ENCODE data around the gene ITGA5.

Gene ITGA5

GRCh38 chr12:54386403-54387113, 32.5 kb downstream of the ITGA5 start:
- DNase-seq = no peak

- no peak for DNase-seq
Measured at GRCh38 chr12:54385251-54385914, 33.7 kb downstream of the ITGA5 start.

DNA sequence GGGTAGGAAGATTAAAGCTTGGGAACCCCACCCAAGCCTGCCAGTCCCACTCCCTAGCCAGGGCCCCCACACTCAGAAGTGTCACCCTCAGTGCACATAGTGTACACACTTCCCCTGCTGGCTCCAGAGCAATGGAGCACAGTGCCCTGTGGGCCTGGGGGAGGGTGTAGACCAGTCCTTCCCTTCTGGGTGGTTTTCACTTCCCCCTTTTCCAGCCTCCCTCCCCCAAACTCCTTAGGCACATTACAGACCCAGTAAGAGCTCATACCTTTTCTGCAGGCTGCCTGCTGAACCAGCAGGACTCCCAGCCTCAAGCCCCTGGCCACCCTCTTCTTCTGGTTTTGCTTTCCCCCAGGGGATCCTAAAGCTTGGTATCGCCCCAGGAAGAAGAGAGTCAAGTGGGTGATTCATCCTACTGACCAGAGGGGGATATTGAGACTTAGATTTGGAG, 34.5 kb downstream of the ITGA5 start, which contains the start of gene ZNF385A:
Gene ZNF385A, minus strand, starts transcription at position 143 of the 451 bp plus-strand sequence. CDS start 219 bp downstream, outside the sequence.
- peak; percentile 94 for DNase-seq

GRCh38 chr12:54383041-54383609, 35.9 kb downstream of the ITGA5 start:
- peak; percentile 78 for DNase-seq

- no peak for DNase-seq
Measured at GRCh38 chr12:54381136-54381535, 37.9 kb downstream of the ITGA5 start.

DNA sequence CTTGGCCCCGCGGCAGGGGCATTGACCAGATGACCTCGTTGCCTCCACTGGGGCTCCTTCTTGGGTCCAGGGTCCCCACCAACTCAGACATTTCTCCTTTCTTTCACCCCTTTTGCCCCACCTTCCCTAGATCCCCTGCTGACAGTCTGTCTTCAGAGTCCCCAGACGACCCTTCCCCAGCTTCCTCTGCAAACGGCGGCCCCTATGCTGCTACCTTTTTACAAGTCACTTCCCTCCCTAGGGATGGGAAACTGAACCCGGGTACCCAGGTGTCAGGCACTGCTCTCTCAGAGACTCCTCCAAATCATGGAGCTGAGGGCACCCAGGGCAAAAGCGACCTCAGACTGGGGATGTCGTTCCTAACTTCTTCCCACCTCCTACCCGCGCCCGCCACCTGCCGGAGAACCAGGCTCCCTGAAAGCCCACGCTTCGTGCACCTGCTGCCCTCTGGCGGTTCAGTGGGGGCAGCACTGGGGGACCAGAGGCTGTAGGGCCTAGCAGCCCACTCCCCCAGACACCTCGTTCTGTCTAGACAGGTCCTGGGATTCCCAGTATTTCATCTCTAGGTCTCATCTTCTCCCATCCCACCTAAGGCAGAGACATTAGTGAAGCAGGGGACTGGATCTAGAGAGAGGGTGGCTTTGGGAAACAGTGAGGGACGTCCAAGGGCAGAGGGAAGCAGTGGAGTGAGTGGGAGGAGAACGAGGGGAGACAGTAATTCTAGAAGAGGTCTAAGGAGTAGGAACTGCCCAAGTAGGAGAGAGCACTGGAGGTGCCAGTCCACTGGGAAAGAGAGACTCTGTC, 39.5 kb downstream of the ITGA5 start:
- DNase-seq = no peak

DNA sequence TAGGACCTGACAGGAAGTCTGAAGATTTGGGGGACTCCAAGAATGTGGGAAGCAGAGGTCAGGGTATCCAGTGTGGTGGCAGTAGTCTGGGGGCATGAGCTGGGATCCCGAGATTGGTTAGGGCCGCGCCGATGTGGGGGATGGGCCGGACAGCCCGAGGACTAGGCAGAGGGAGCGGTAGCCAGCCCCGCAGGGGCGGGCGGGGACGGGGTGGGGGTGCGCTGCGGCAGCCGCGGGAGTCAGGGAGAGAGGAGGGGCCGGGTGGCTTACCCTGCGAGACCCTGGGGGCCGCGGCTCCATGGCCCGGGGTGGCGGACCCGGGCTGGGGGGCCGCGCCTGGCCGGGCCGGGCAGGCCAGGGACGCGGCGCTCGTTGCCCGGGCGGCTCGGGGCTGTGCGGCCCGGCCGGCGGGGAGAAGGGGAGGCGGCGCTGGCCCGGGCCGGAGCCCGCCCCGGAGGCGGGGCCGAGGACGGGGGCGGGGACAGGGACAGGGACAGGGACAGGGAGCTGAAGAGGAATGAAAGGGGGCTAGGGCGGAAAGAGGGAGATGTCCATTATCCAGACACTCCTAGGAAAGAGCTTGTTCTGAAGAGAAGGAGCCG, 40.2 kb downstream of the ITGA5 start:
- no peak for DNase-seq

- no peak for DNase-seq
Measured at GRCh38 chr12:54377797-54378515, 41.1 kb downstream of the ITGA5 start.

GRCh38 chr12:54377007-54377406, 42.1 kb downstream of the ITGA5 start:
- no peak for DNase-seq

- DNase-seq = no peak
Measured at GRCh38 chr12:54376596-54376995, 42.5 kb downstream of the ITGA5 start.

DNA sequence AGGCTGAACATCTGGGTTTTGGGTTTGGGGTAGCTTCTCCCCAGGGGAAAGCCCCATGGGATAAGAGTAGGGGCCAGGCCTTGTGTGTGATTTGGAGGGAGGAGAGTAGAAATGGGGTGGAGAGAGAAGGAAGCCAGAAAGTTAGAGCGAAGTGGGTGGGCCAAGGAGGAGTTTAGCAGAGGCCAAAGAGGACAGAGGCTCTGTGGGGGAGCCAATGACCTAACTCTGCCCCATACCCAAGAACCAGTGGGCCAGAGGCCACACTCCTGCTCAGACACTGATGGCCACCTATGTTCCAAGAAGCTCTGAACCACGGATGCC, 43.8 kb downstream of the ITGA5 start:
- DNase-seq = no peak

DNA sequence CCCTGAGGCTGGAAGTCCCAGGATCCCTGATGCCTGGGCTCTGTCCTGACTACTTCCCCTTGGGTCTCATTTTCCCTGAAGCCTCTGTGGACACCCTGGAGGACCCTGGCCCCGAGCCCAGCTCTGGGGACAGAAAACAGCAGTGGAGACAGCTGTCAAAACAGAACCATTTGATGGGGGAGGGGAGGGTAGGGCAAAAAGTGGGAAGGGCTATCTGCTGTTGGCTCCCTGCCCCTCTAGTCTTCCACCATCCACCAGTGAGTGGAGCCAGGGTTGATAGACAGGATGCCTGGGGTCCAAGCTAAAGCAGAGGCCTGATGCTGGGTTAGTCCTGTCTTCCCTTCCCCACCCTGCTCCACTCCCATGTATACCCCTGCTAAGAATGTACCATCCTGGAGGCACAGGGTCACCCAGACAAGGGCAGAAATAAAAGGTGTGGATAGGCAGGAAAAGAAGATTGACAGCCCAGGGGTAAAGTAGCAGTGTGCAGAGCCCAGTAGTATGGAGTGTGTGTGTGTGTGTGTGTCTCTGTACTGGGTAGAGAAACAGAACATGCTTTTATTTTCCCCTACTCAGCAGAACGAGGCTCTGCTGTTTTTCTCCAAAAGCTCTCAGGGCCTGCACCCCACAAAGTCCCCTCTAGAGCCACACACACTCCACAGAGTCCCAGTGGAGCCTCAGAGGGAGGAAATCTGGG, 44.4 kb downstream of the ITGA5 start:
- no peak for DNase-seq

DNA sequence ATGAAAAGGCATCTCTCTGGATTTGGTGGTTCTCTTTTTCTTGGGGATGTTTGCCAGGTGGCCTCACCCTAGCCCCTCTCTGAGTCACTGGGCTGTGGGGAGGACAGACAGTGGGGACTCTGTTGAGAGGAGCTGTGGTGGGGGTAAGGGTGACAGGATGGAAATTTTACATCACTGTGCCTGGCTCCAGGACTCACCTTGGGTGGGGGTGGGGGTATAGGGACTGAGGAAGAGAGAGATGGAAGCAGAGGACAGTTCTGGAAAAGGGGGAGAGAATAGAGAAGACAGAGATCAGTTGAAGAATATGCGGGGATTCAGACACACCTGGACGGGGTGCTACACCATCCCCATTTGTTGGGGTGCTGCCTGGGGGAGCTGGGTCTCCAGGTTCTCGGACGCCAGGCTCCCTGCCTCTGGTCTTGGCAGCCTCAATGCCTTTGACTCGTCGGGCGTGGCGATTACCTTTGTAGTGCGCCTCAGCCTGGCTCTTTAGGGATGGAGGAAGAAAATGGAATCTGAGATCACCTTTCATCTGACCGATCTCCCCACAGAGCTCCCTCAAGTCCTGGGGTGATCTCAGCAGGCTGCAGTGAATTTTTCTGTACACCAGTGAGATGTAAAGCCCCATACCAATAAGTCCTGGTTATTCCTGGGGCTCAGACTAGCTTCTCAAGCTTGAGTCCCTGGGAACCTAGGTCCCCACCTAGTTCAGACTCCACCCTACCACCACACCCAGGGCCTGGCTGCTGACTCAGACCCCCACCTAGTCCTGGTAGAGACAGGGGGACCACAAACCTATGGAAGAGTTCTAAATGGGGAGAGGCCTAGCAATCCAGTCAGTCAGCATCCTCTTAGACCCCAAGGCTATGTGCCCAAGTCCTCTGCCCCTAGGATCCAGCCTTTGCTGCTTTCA, 45.2 kb downstream of the ITGA5 start:
- no peak for DNase-seq

DNA sequence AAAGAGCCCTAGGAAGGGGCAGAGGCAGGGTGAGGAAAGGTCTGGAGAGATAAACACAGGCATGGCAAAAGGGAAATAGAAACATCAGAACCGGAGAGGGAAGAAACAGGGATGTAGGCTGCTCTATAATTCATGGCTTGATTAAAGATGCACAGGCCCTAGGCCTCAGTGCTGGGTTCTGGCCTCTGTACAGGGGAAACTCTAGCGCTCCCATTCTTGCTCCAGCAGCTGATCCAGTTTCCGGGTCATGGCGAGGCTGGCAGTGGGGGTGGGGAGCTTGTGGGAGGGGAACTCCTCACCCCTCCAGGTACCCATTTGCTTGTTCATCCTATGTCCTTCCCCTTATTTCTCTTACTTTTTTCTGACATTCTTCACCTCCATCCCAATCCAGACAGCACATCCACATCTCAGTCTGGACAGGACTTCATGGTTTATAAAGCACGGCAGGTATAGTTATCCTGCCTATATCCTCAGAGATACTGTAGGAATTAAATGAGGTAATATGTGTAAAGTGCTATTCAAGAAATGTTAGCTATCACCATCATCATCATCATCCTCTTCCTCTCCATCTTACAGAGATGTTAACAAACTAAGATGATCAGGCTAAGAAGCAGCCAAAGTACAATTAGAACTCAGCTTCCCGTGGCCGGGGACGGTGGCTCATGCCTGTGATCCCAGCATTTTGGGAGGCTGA, 46.8 kb downstream of the ITGA5 start:
- no peak for DNase-seq

GRCh38 chr12:54371328-54372112, 47.5 kb downstream of the ITGA5 start:
- no peak for DNase-seq

GRCh38 chr12:54370171-54370730, 48.8 kb downstream of the ITGA5 start:
- DNase-seq = no peak

GRCh38 chr12:54369597-54370131, 49.4 kb downstream of the ITGA5 start:
- DNase-seq = no peak
